ENCODE data around the gene CDK12.

Gene CDK12

DNA sequence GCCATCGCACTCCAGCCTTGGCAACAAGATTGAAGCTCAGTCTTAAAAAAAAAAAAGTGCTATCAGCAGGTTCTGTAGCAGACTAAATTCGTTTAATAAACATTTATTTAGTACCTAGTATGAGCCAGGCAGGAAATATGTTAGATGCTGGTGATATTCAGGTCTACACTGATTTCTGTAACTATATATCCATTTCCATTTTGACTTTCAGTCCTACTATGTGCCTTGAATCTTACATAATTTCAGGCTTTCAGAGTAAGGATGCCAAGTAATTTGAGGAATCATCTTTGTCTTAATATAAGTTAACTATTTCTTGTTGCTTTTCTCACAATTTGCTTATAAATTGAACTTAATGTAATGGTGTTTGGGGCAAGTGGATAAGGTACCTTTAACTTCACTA, 46.2 kb downstream of the CDK12 start:
- Histone ChIP-seq H3K4me1 (ENCODE audit: insufficient read depth, low read length, severe bottlenecking) (no peaks in the 10 kb centered on the region), H3K9ac (ENCODE audit: low read length) (no peak overlapping the region), H3K27ac (ENCODE audit: low read depth, low read length, poor library complexity, severe bottlenecking) (no peak overlapping the region), H3K4me2 (ENCODE audit: low read length) (no peak overlapping the region), H3K9me2 (ENCODE audit: low read depth, low read length) (no peaks in the 10 kb centered on the region), H2AFZ (ENCODE audit: low read length) (no peak overlapping the region), H4K20me1 (ENCODE audit: insufficient read depth, low read length) (no peaks in the 10 kb centered on the region), H3K4me3 (ENCODE audit: low read depth, low read length, poor library complexity, severe bottlenecking) (no peak overlapping the region), H3K27me3 (ENCODE audit: insufficient read depth, low read length) (no peaks in the 10 kb centered on the region), H3K9me3 (ENCODE audit: low read length) (no peaks in the 10 kb centered on the region), H3F3A (ENCODE audit: insufficient read depth, low read length) (no peaks in the 10 kb centered on the region), H3K79me2 (ENCODE audit: insufficient read depth, low read length) (no peaks in the 10 kb centered on the region), H3K36me3 (ENCODE audit: insufficient read depth, low read length) (peaks cover 88% of the 10 kb centered on the region)
- TF ChIP-seq, protein P1, sequence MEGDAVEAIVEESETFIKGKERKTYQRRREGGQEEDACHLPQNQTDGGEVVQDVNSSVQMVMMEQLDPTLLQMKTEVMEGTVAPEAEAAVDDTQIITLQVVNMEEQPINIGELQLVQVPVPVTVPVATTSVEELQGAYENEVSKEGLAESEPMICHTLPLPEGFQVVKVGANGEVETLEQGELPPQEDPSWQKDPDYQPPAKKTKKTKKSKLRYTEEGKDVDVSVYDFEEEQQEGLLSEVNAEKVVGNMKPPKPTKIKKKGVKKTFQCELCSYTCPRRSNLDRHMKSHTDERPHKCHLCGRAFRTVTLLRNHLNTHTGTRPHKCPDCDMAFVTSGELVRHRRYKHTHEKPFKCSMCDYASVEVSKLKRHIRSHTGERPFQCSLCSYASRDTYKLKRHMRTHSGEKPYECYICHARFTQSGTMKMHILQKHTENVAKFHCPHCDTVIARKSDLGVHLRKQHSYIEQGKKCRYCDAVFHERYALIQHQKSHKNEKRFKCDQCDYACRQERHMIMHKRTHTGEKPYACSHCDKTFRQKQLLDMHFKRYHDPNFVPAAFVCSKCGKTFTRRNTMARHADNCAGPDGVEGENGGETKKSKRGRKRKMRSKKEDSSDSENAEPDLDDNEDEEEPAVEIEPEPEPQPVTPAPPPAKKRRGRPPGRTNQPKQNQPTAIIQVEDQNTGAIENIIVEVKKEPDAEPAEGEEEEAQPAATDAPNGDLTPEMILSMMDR (IDR thresholded peaks at IDR 0.05; ENCODE audit: low read length), result no peak
- no peak for TF ChIP-seq EZH2 (IDR thresholded peaks at IDR 0.05; ENCODE audit: borderline replicate concordance, low read length)

DNA sequence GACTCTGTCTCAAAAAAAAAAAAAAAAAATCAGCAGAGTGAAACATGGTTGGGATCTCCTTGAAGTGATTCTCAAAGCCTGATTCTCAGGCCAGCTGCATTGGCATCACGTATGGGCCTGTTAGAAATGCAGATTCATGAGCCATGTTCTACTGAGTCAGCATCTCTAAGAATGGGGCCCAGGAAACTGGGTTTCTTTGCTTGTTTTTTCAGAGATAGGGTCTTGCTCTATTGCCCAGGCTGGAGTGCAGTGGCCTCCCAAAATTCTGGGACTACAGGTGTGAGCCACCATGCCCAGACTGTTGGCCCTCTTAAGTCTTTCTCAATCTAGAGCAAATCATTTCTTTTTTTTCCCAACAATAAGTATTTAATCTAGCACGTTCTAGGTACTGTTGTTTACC, 47.7 kb downstream of the CDK12 start:
- H3F3A ChIP-seq (ENCODE audit: insufficient read depth, low read length), result no peaks in the 10 kb centered on the region
- H2AFZ ChIP-seq (ENCODE audit: low read length), result no peak overlapping the region
- no peak overlapping the region for H3K9ac ChIP-seq (ENCODE audit: low read length)
- no peaks in the 10 kb centered on the region for H3K9me3 ChIP-seq (ENCODE audit: low read length)
- no peak overlapping the region for H3K27ac ChIP-seq (ENCODE audit: low read depth, low read length, poor library complexity, severe bottlenecking)
- H3K27me3 ChIP-seq (ENCODE audit: insufficient read depth, low read length), result no peaks in the 10 kb centered on the region
- H3K9me2 ChIP-seq (ENCODE audit: low read depth, low read length), result no peaks in the 10 kb centered on the region
- no peak overlapping the region for H3K4me2 ChIP-seq (ENCODE audit: low read length)
- H3K4me3 ChIP-seq (ENCODE audit: low read depth, low read length, poor library complexity, severe bottlenecking), result no peak overlapping the region
- no peak for TF ChIP-seq EZH2 (IDR thresholded peaks at IDR 0.05; ENCODE audit: borderline replicate concordance, low read length)
- TF ChIP-seq, protein P1 (IDR thresholded peaks at IDR 0.05; ENCODE audit: low read length), result no peak
- H3K4me1 ChIP-seq (ENCODE audit: insufficient read depth, low read length, severe bottlenecking), result no peaks in the 10 kb centered on the region
- peaks cover 88% of the 10 kb centered on the region for H3K36me3 ChIP-seq (ENCODE audit: insufficient read depth, low read length)
- H3K79me2 ChIP-seq (ENCODE audit: insufficient read depth, low read length), result no peaks in the 10 kb centered on the region
- no peaks in the 10 kb centered on the region for H4K20me1 ChIP-seq (ENCODE audit: insufficient read depth, low read length)

DNA sequence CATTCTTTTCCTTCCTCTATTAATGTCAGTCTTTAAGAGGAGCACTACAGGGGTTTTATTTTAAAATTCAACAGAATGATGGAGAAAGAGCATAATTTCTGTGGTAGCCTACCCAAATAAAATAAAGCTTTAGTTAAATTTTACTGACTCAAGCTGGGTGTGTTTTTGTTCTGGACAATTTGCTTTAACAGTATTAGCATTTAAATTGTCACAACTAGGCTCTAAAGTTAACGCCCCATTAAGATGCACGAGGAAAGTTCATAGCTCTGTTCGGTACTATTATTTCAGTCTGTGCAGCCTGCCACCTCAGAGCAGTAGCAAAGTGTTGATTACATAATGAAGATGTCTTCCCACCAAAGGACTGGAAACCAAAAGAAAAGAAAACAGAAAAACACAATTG, 52.0 kb downstream of the CDK12 start:
- no peaks in the 10 kb centered on the region for H3K79me2 ChIP-seq (ENCODE audit: insufficient read depth, low read length)
- H3K36me3 ChIP-seq (ENCODE audit: insufficient read depth, low read length), result peaks cover 96% of the 10 kb centered on the region
- TF ChIP-seq EZH2 (IDR thresholded peaks at IDR 0.05; ENCODE audit: borderline replicate concordance, low read length), result no peak
- TF ChIP-seq, protein P1 (IDR thresholded peaks at IDR 0.05; ENCODE audit: low read length), result no peak
- H3K9me2 ChIP-seq (ENCODE audit: low read depth, low read length), result no peaks in the 10 kb centered on the region
- H3K9me3 ChIP-seq (ENCODE audit: low read length), result no peaks in the 10 kb centered on the region
- H3K9ac ChIP-seq (ENCODE audit: low read length), result no peak overlapping the region
- no peak overlapping the region for H3K4me3 ChIP-seq (ENCODE audit: low read depth, low read length, poor library complexity, severe bottlenecking)
- no peaks in the 10 kb centered on the region for H4K20me1 ChIP-seq (ENCODE audit: insufficient read depth, low read length)
- H3K4me2 ChIP-seq (ENCODE audit: low read length), result no peak overlapping the region
- no peak overlapping the region for H2AFZ ChIP-seq (ENCODE audit: low read length)
- no peaks in the 10 kb centered on the region for H3K27me3 ChIP-seq (ENCODE audit: insufficient read depth, low read length)
- H3F3A ChIP-seq (ENCODE audit: insufficient read depth, low read length), result no peaks in the 10 kb centered on the region
- H3K4me1 ChIP-seq (ENCODE audit: insufficient read depth, low read length, severe bottlenecking), result no peaks in the 10 kb centered on the region
- H3K27ac ChIP-seq (ENCODE audit: low read depth, low read length, poor library complexity, severe bottlenecking), result no peak overlapping the region

All from OCI-LY1 (cell line).